GM23338 (cell line): Measurements from ENCODE around the gene CCNK. TPM values are rescaled to one million over a fixed set of nuclear protein-coding genes. Genes with fewer than 3 reads are reported as not detected.
A peak's percentile ranks its signal among the peaks of the same experiment; 100 is the strongest.

Experiments used
- ATAC-seq: fragments of 200-7000 bp; cut with Tn5 transposase; 3 replicates; pipeline ENCODE4 v1.9.1; 2020
- DNase-seq: peaks from one replicate; pipeline ENCODE4 v3.0.0-alpha.2; 2015; ENCODE audit warnings: low spot score
- H2AFZ ChIP-seq: fragments of 200-600 bp; sonication (generic); 2 replicates; pipeline ENCODE4 v1.8.0; 2016; ENCODE audit warnings: antibody characterized with exemption, mild to moderate bottlenecking, moderate library complexity
- H3F3A ChIP-seq: fragments of 200-600 bp; sonication (generic); replicated peaks from 2 replicates; pipeline ENCODE4 v1.8.0; 2017; ENCODE audit warnings: antibody characterized with exemption, mixed run types, low read depth
- H3K27ac ChIP-seq: fragments of 200-600 bp; sonication (generic); 2 replicates; pipeline ENCODE4 v1.6.1; 2016; ENCODE audit warnings: low read depth
- H3K27me3 ChIP-seq: fragments of 200-600 bp; sonication (generic); 2 replicates; pipeline ENCODE4 v1.8.0; 2016; ENCODE audit warnings: mild to moderate bottlenecking, mixed run types, moderate library complexity; ENCODE audit not compliant: insufficient read depth
- H3K36me3 ChIP-seq: fragments of 200-600 bp; sonication (generic); 2 replicates; pipeline ENCODE4 v1.8.0; 2016; ENCODE audit warnings: mild to moderate bottlenecking; ENCODE audit not compliant: insufficient read depth
- H3K4me1 ChIP-seq: fragments of 200-600 bp; sonication (generic); 2 replicates; pipeline ENCODE4 v1.8.0; 2016; ENCODE audit warnings: mild to moderate bottlenecking, moderate library complexity; ENCODE audit not compliant: insufficient read depth
- H3K4me2 ChIP-seq: fragments of 200-600 bp; sonication (generic); 2 replicates; pipeline ENCODE4 v1.7.1; 2017; ENCODE audit warnings: mixed run types
- H3K4me3 ChIP-seq: fragments of 200-600 bp; sonication (generic); 2 replicates; pipeline ENCODE4 v1.6.1; 2016; ENCODE audit warnings: mixed run types
- H3K79me2 ChIP-seq: fragments of 200-600 bp; sonication (generic); replicated peaks from 2 replicates; pipeline ENCODE4 v1.8.0; 2017; ENCODE audit warnings: mild to moderate bottlenecking; ENCODE audit not compliant: insufficient read depth
- H3K9me2 ChIP-seq: fragments of 200-600 bp; sonication (generic); 2 replicates; pipeline ENCODE4 v1.8.0; 2017; ENCODE audit not compliant: insufficient read depth
- H4K20me1 ChIP-seq: fragments of 200-600 bp; sonication (generic); replicated peaks from 2 replicates; pipeline ENCODE4 v1.8.0; 2017; ENCODE audit warnings: mild to moderate bottlenecking; ENCODE audit not compliant: insufficient read depth
- H3K27ac Mint-ChIP-seq: 2 replicates; pipeline ENCODE4 v1.8.0; 2020; ENCODE audit warnings: inconsistent platforms, mild to moderate bottlenecking, moderate library complexity, mixed read lengths
- H3K27me3 Mint-ChIP-seq: 3 replicates; pipeline ENCODE4 v1.8.0; 2022; ENCODE audit warnings: low read depth, mild to moderate bottlenecking, moderate library complexity, mixed read lengths, inconsistent platforms; ENCODE audit not compliant: insufficient read depth, poor library complexity
- H3K36me3 Mint-ChIP-seq: 3 replicates; pipeline ENCODE4 v1.8.0; 2021; ENCODE audit warnings: low read depth, mild to moderate bottlenecking, inconsistent platforms, moderate library complexity, mixed read lengths
- H3K4me1 Mint-ChIP-seq: 3 replicates; pipeline ENCODE4 v1.8.0; 2020; ENCODE audit warnings: mild to moderate bottlenecking, inconsistent platforms, mixed read lengths
- H3K4me3 Mint-ChIP-seq: 3 replicates; pipeline ENCODE4 v1.8.0; 2021; ENCODE audit warnings: moderate library complexity, mild to moderate bottlenecking, inconsistent platforms, mixed read lengths
- H3K9me3 Mint-ChIP-seq: 3 replicates; pipeline ENCODE4 v1.8.0; 2020; ENCODE audit warnings: moderate library complexity, mild to moderate bottlenecking, inconsistent platforms, mixed read lengths
- CREB1 ChIP-seq: fragments of 250-450 bp; sonication (Bioruptor Pico); IDR thresholded peaks from 2 replicates; pipeline ENCODE4 v1.5.0; 2020; ENCODE audit warnings: low read depth, mild to moderate bottlenecking, moderate library complexity
- CTCF ChIP-seq, 2 experiments: fragments of 200-600 bp in 1 of 2; sonication (generic) in 1 of 2; conservative IDR thresholded peaks; 2 replicates each; pipeline versions ENCODE4 v1.5.1 to v1.6.1; 2016 to 2017; ENCODE audit warnings: antibody characterized with exemption in 2 of 2, low read depth in 2 of 2, mild to moderate bottlenecking in 2 of 2, moderate library complexity in 1 of 2
- ETS1 ChIP-seq: IDR thresholded peaks from 2 replicates; pipeline ENCODE4 v1.6.1; 2016; ENCODE audit warnings: antibody characterized with exemption
- EZH2 ChIP-seq: fragments of 200-600 bp; sonication (generic); IDR thresholded peaks from one replicate; pipeline ENCODE4 v1.8.0; 2017; ENCODE audit warnings: antibody characterized with exemption, mild to moderate bottlenecking, low read depth; ENCODE audit not compliant: unreplicated experiment
- EZH2phosphoT487 ChIP-seq: fragments of 200-600 bp; sonication (generic); IDR thresholded peaks from one replicate; pipeline ENCODE4 v1.8.1; 2018; ENCODE audit warnings: antibody characterized with exemption; ENCODE audit not compliant: unreplicated experiment
- JUNB ChIP-seq: IDR thresholded peaks from one replicate; pipeline ENCODE4 v1.6.1; 2016; ENCODE audit warnings: antibody characterized with exemption; ENCODE audit not compliant: unreplicated experiment
- NANOG ChIP-seq: IDR thresholded peaks from 2 replicates; pipeline ENCODE4 v1.6.1; 2016; ENCODE audit warnings: antibody characterized with exemption, borderline replicate concordance
- POLR2AphosphoS5 ChIP-seq: IDR thresholded peaks from 2 replicates; pipeline ENCODE4 v1.6.1; 2016; ENCODE audit warnings: antibody characterized with exemption, low read depth
- REST ChIP-seq: IDR thresholded peaks from one replicate; pipeline ENCODE4 v1.6.1; 2018; ENCODE audit warnings: antibody characterized with exemption; ENCODE audit not compliant: unreplicated experiment
- STAT1 ChIP-seq: IDR thresholded peaks from one replicate; pipeline ENCODE4 v1.6.1; 2016; ENCODE audit warnings: antibody characterized with exemption; ENCODE audit not compliant: unreplicated experiment
- ZNF114 ChIP-seq: fragments of 250-450 bp; sonication (Bioruptor Pico); IDR thresholded peaks from 2 replicates; pipeline ENCODE4 v1.5.0; 2020; ENCODE audit warnings: mild to moderate bottlenecking, moderate library complexity
- ZNF331 ChIP-seq: fragments of 250-450 bp; sonication (Bioruptor Pico); IDR thresholded peaks from 2 replicates; pipeline ENCODE4 v1.5.0; 2020; ENCODE audit warnings: low read depth, mild to moderate bottlenecking, moderate library complexity
- ZNF462 ChIP-seq: fragments of 250-450 bp; sonication (Bioruptor Pico); IDR thresholded peaks from 2 replicates; pipeline ENCODE4 v1.5.0; 2020; ENCODE audit warnings: mild to moderate bottlenecking, moderate library complexity
- polyA plus RNA-seq: library from polyadenylated mRNA; unstranded; fragments of >200 nt; fragmentation: Nextera tagmentation; extraction: Ambion mirVana; gene quantifications from 2 replicates; pipeline ENCODE4 v1.2.1, GENCODE V29; 2016
- total RNA-seq: library from RNA; depleted of rRNA; stranded (reverse); fragments of >200 nt; shearing (Covaris generic); gene quantifications from 2 replicates; pipeline ENCODE4 v1.2.3, GENCODE V29; 2014

CCNK gene
- total and polyA plus RNA-seq, 2 experiments from 2014 or later: 54.0 to 60.6 TPM

GRCh38 chr14:99479906-99480869 lies 1.0 kb upstream of the CCNK start, which contains the start of gene SETD3:
TSS of gene SETD3 (minus strand) at chr14:99480859. CDS start at chr14:99465805, 15,054 bp downstream.
- H3K4me2 ChIP-seq: peak within 1 kb of the TSS; percentile 98
- Mint-ChIP-seq H3K4me3 (peak within 1 kb of the TSS; percentile 98), H3K36me3 (no peaks in the 10 kb centered on the region; the same call in 2 of the 3 replicates), H3K27ac (peak within 1 kb of the TSS; percentile 99), H3K27me3 (peaks cover 13% of the 10 kb centered on the region), H3K4me1 (peaks cover 30% of the 10 kb centered on the region), H3K9me3 (no peaks in the 10 kb centered on the region)
- peaks cover 60% of the 10 kb centered on the region for H4K20me1 ChIP-seq
- no peaks in the 10 kb centered on the region for H3K36me3 ChIP-seq
- H3K9me2 ChIP-seq: no peaks in the 10 kb centered on the region
- peak; percentile 68 for DNase-seq
- ATAC-seq: peak; percentile 2; the same call in 2 of the 3 replicates
- TF ChIP-seq ETS1 (no peak), CREB1 (CRISPR knock-in tag) (peak; percentile 31; the same call in 1 of the 2 replicates), EZH2 (no peak), ZNF114 (no peak), CTCF (conservative IDR thresholded peaks at IDR 0.05; ENCODE audit: low read depth in 2 of 2) (peak in 1 of 2 experiments; percentile 26; a peak in 1 of 4 replicates), STAT1 (no peak), REST (no peak), POLR2AphosphoS5 (peak; percentile 42; the same call in 1 of the 2 replicates), EZH2phosphoT487 (no peak), ZNF331 (no peak), NANOG (no peak), ZNF462 (no peak), JUNB (no peak)
- peaks cover 21% of the 10 kb centered on the region for H3K4me1 ChIP-seq
- H2AFZ ChIP-seq: peak within 1 kb of the TSS; percentile 54
- peak within 1 kb of the TSS; percentile 90 for H3K27ac ChIP-seq
- 0 out of 2 replicates have a peak, but pooled peaks cover 6% of the 10 kb centered on the region for H3F3A ChIP-seq
- H3K4me3 ChIP-seq: peak within 1 kb of the TSS; percentile 92
- no peaks in the 10 kb centered on the region for H3K27me3 ChIP-seq
- H3K79me2 ChIP-seq: peaks cover 87% of the 10 kb centered on the region
